Measurements from ENCODE around the gene GNG13.

GRCh38 chr16:828891-829290, 28.4 kb upstream of the GNG13 start:
- TF ChIP-seq POLR2A (IDR thresholded peaks at IDR 0.05; ENCODE audit: low read depth, low read length) (no peak), CTCF (conservative IDR thresholded peaks at IDR 0.05; ENCODE audit: low read depth, low read length) (no peak), RAD21 (IDR thresholded peaks at IDR 0.05; ENCODE audit: low read length) (no peak), CEBPB (IDR thresholded peaks at IDR 0.05; ENCODE audit: low read depth, low read length) (no peak), MXI1 (IDR thresholded peaks at IDR 0.05; ENCODE audit: borderline replicate concordance, low read depth, low read length) (no peak), BHLHE40 (IDR thresholded peaks at IDR 0.05; ENCODE audit: low read depth, low read length) (no peak), ELK1 (IDR thresholded peaks at IDR 0.05; ENCODE audit: borderline replicate concordance, low read depth, low read length) (no peak), RFX5 (IDR thresholded peaks at IDR 0.05; ENCODE audit: low read depth, low read length) (no peak), SMC3 (IDR thresholded peaks at IDR 0.05; ENCODE audit: low read depth, low read length) (no peak), RCOR1 (IDR thresholded peaks at IDR 0.05; ENCODE audit: insufficient replicate concordance, low read length) (no peak), NFE2L2 (IDR thresholded peaks at IDR 0.05; ENCODE audit: low read depth, low read length) (no peak)

Data from IMR-90 (cell line).